Endothelial cell of umbilical vein (primary cell): Measurements from ENCODE around the gene MAGT1. TPM values are rescaled to one million over a fixed set of nuclear protein-coding genes. Genes with fewer than 3 reads are reported as not detected.

ENCODE experiments used
- BruUV-seq: library from RNA; stranded (reverse); fragments of 400-500 nt; replicated peaks from 2 replicates; lab custom pipeline; 2021; lab: Mats Ljungman, UMichigan
- CTCF ChIA-PET: fragments of 300-600, 350-600 bp; sonication (Branson Sonifier 250); formaldehyde crosslinking; loops from one replicate; lab custom pipeline; 2021; ENCODE audit warnings: antibody characterized with exemption, inconsistent platforms; lab: Charles Lee
- POLR2A ChIA-PET: fragments of 300-600, 350-600 bp; sonication (Branson Sonifier 250); formaldehyde crosslinking; loops from one replicate; lab custom pipeline; 2021; ENCODE audit warnings: antibody characterized with exemption, inconsistent platforms; lab: Charles Lee
- DNase-seq: peaks from one replicate; pipeline ENCODE4 v3.0.0-alpha.2; 2011; ENCODE audit warnings: low read depth, low spot score
- FAIRE-seq: peaks from 2 replicates; lab custom pipeline; 2011; peaks lifted over from hg19 to GRCh38; lab: Jason Lieb, UNC
- H2AFZ ChIP-seq: 2 replicates; pipeline ENCODE4 v1.6.0; 2012; ENCODE audit warnings: low read depth, low read length, control low read depth, inconsistent platforms
- H3K27ac ChIP-seq: 2 replicates; pipeline ENCODE4 v1.5.1; 2011; ENCODE audit warnings: low read depth, mild to moderate bottlenecking, control low read depth, low read length, moderate library complexity; ENCODE audit not compliant: insufficient read depth
- H3K27me3 ChIP-seq, 2 experiments: 2 replicates each; pipeline versions ENCODE4 v1.6.0 to v1.6.1; 2011; ENCODE audit warnings: low read length in 2 of 2, mixed read lengths in 1 of 2; ENCODE audit not compliant: control insufficient read depth in 2 of 2, insufficient read depth in 2 of 2
- H3K36me3 ChIP-seq, 2 experiments: 2 replicates in 1 of 2; 3 replicates in 1 of 2; pipeline ENCODE4 v1.5.1; 2011; ENCODE audit warnings: low read length in 2 of 2, mild to moderate bottlenecking in 1 of 2, moderate library complexity in 1 of 2; ENCODE audit not compliant: control insufficient read depth in 2 of 2, insufficient read depth in 2 of 2; ENCODE audit errors: extremely low read depth in 1 of 2
- H3K4me1 ChIP-seq: 3 replicates; pipeline ENCODE4 v1.5.1; 2011; ENCODE audit warnings: mild to moderate bottlenecking, low read length; ENCODE audit not compliant: control insufficient read depth, insufficient read depth; ENCODE audit errors: extremely low read depth
- H3K4me2 ChIP-seq: 2 replicates; pipeline ENCODE4 v1.6.1; 2011; ENCODE audit warnings: low read length, control low read depth, mixed read lengths; ENCODE audit not compliant: insufficient read depth
- H3K4me3 ChIP-seq, 3 experiments: fragments of 200-600 bp in 1 of 3; sonication (generic), shearing (Covaris generic) in 1 of 3; replicated peaks in 1 of 3; 2 replicates each; pipeline ENCODE4 v1.5.1; 2011 to 2016; ENCODE audit warnings: control low read depth in 3 of 3, low read length in 3 of 3, mild to moderate bottlenecking in 2 of 3, inconsistent platforms in 1 of 3, low read depth in 1 of 3, moderate library complexity in 1 of 3; ENCODE audit not compliant: insufficient read depth in 1 of 3
- H3K79me2 ChIP-seq: 2 replicates; pipeline ENCODE4 v1.6.0; 2012; ENCODE audit warnings: low read length, inconsistent platforms; ENCODE audit not compliant: control insufficient read depth, insufficient read depth
- H3K9ac ChIP-seq: replicated peaks from 2 replicates; pipeline ENCODE3; 2011; ENCODE audit warnings: low read length, control low read depth; ENCODE audit not compliant: insufficient read depth; ENCODE audit errors: extremely low read depth
- H3K9me1 ChIP-seq: replicated peaks from 3 replicates; pipeline ENCODE4 v1.6.0; 2011; ENCODE audit warnings: mild to moderate bottlenecking, low read length; ENCODE audit not compliant: control insufficient read depth, insufficient read depth; ENCODE audit errors: extremely low read depth
- H3K9me3 ChIP-seq: replicated peaks from 2 replicates; pipeline ENCODE4 v1.5.1; 2012; ENCODE audit warnings: low read length, inconsistent platforms; ENCODE audit not compliant: control insufficient read depth, insufficient read depth
- H4K20me1 ChIP-seq: replicated peaks from 2 replicates; pipeline ENCODE3; 2011; ENCODE audit warnings: mild to moderate bottlenecking, low read length; ENCODE audit not compliant: control insufficient read depth, insufficient read depth; ENCODE audit errors: extremely low read depth
- EZH2 ChIP-seq: IDR thresholded peaks from 2 replicates; pipeline ENCODE4 v1.6.1; 2012; ENCODE audit warnings: borderline replicate concordance, low read depth, mild to moderate bottlenecking, moderate library complexity, low read length, inconsistent platforms; ENCODE audit not compliant: severe bottlenecking
- FOS ChIP-seq: IDR thresholded peaks from 2 replicates; pipeline ENCODE4 v1.6.1; 2011; ENCODE audit warnings: mild to moderate bottlenecking, low read length, moderate library complexity, borderline replicate concordance; ENCODE audit not compliant: insufficient read depth
- GATA2 ChIP-seq: IDR thresholded peaks from 2 replicates; pipeline ENCODE4 v1.7.0; 2011; ENCODE audit warnings: low read depth, mild to moderate bottlenecking, moderate library complexity, mixed read lengths, low read length; ENCODE audit not compliant: insufficient read length, insufficient read depth
- JUN ChIP-seq: IDR thresholded peaks from 2 replicates; pipeline ENCODE4 v1.6.1; 2011; ENCODE audit warnings: borderline replicate concordance, low read depth; ENCODE audit not compliant: insufficient read length, insufficient read depth
- MYC ChIP-seq: IDR thresholded peaks from one replicate; pipeline ENCODE4 v1.6.1; 2011; ENCODE audit warnings: mild to moderate bottlenecking, low read depth, low read length
- POLR2A ChIP-seq: IDR thresholded peaks from 2 replicates; pipeline ENCODE4 v1.6.1; 2012; ENCODE audit warnings: low read depth, mild to moderate bottlenecking, control low read depth, low read length
- POLR2AphosphoS5 ChIP-seq: IDR thresholded peaks from 2 replicates; pipeline ENCODE4 v1.6.1; 2012; ENCODE audit warnings: low read depth, mild to moderate bottlenecking, control low read depth, low read length, moderate library complexity; ENCODE audit not compliant: insufficient read depth
- dilution Hi-C: fragments of 300-500 bp; cut with MboI; formaldehyde crosslinking; loops from one replicate; pipeline ENCODE4 v1.15.0; 2019; ENCODE audit warnings: low sequenced_read_pairs; ENCODE audit not compliant: extremely low pct_ligation_motif_present
- intact Hi-C: fragments of 100-400 bp; cut with micrococcal nuclease; formaldehyde crosslinking; loops from one replicate; pipeline ENCODE4 v1.10.0; 2022
- polyA plus RNA-seq, 4 experiments: library from polyadenylated mRNA; depleted of rRNA in 3 of 4; stranded (reverse) in 3 of 4; unstranded in 1 of 4; fragments of >200 nt; gene quantifications; 2 replicates each; pipeline versions ENCODE4 v1.2.1 to v1.2.3, GENCODE V29; 2011 to 2012; ENCODE audit warnings: missing spikeins in 1 of 4
- total RNA-seq: library from RNA; stranded (reverse); gene quantifications from 2 replicates; pipeline ENCODE4 v1.2.3, GENCODE V29; 2021
- TF ChIP-seq, protein P1 (sequence below), 2 donors: IDR thresholded peaks; 1 replicate in 1 of 2; 2 replicates in 1 of 2; pipeline ENCODE4 v1.5.1; 2011; ENCODE audit warnings: low read length in 2 of 2, mild to moderate bottlenecking in 2 of 2, moderate library complexity in 2 of 2, control low read depth in 1 of 2, inconsistent platforms in 1 of 2, low read depth in 1 of 2; ENCODE audit not compliant: insufficient read depth in 1 of 2; ENCODE audit errors: extremely low read depth in 1 of 2
- TF ChIP-seq, protein P2 (sequence below): IDR thresholded peaks from 2 replicates; pipeline ENCODE4 v1.6.1; 2011; ENCODE audit not compliant: insufficient read depth, insufficient read length

Gene MAGT1
- total and polyA plus RNA-seq, 2 donors (not counting 3 experiments of a cell fraction or from before 2014, with no cell fraction given) = 36.3 to 66.9 TPM

DNA sequence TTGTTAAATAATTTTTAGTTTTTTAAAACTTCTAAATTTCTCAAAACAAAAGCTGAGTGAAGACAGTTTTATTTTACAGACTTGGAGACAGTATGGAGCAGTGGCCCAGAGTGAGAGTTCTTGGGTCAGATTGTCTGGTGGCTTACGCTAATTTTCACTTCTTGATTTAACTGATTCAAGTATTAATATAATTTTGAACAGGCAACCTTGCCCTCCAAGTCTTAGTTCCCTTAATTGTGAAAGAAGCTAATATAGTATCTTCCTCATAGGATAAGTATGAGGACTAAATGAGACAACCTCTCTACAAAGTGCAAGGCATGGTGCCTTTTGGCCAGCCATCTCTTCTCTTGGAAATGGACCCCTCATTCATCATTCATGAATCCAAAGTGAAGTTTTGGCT, 40.7 kb upstream of the MAGT1 start:
- H3K9ac ChIP-seq = no peak overlapping the region
- H2AFZ ChIP-seq = no peak overlapping the region
- intact Hi-C loops (no loop called here), dilution Hi-C loops (no loop called here)
- FAIRE-seq (no peak), DNase-seq (no peak)
- H3K36me3 ChIP-seq = no peaks in the 10 kb centered on the region
- no peaks in the 10 kb centered on the region for H3K79me2 ChIP-seq
- no peak overlapping the region for H3K4me3 ChIP-seq
- ChIA-PET POLR2A (no interaction called here), CTCF (interaction anchor here (1.2 kb wide), 1 partner anchor 88 kb away, joined by 4 read pairs; no protein-coding TSS in a partner anchor)
- no peaks in the 10 kb centered on the region for H3K27me3 ChIP-seq
- no peak overlapping the region for H3K27ac ChIP-seq
- no peaks in the 10 kb centered on the region for H4K20me1 ChIP-seq
- no peaks in the 10 kb centered on the region for H3K9me1 ChIP-seq
- no peak overlapping the region for H3K4me2 ChIP-seq
- H3K4me1 ChIP-seq = peaks cover 11% of the 10 kb centered on the region
- no peaks in the 10 kb centered on the region for H3K9me3 ChIP-seq
- no TSS peak for BruUV-seq
- no peak for TF ChIP-seq POLR2AphosphoS5
- TF ChIP-seq MYC = no peak
- TF ChIP-seq, protein P1, sequence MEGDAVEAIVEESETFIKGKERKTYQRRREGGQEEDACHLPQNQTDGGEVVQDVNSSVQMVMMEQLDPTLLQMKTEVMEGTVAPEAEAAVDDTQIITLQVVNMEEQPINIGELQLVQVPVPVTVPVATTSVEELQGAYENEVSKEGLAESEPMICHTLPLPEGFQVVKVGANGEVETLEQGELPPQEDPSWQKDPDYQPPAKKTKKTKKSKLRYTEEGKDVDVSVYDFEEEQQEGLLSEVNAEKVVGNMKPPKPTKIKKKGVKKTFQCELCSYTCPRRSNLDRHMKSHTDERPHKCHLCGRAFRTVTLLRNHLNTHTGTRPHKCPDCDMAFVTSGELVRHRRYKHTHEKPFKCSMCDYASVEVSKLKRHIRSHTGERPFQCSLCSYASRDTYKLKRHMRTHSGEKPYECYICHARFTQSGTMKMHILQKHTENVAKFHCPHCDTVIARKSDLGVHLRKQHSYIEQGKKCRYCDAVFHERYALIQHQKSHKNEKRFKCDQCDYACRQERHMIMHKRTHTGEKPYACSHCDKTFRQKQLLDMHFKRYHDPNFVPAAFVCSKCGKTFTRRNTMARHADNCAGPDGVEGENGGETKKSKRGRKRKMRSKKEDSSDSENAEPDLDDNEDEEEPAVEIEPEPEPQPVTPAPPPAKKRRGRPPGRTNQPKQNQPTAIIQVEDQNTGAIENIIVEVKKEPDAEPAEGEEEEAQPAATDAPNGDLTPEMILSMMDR (IDR thresholded peaks at IDR 0.05; ENCODE audit: extremely low read depth in 1 of 2, insufficient read depth in 1 of 2, low read depth in 1 of 2, low read length in 2 of 2) = no peak
- no peak for TF ChIP-seq EZH2
- TF ChIP-seq GATA2 = no peak
- TF ChIP-seq, protein P2, sequence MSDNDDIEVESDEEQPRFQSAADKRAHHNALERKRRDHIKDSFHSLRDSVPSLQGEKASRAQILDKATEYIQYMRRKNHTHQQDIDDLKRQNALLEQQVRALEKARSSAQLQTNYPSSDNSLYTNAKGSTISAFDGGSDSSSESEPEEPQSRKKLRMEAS = no peak
- no peak for TF ChIP-seq FOS
- TF ChIP-seq JUN = no peak
- no peak for TF ChIP-seq POLR2A
